TTC549 (cell line): ENCODE measurements around the gene STRBP.

Source experiments
- FAIRE-seq: peaks from 2 replicates; lab custom pipeline; 2012; peaks lifted over from hg19 to GRCh38; lab: Jason Lieb, UNC

The STRBP gene

GRCh38 chr9:123096987-123097386 lies 171.4 kb downstream of the STRBP start:
- no peak for FAIRE-seq

GRCh38 chr9:123093141-123093540 lies 175.2 kb downstream of the STRBP start:
- FAIRE-seq: no peak

DNA sequence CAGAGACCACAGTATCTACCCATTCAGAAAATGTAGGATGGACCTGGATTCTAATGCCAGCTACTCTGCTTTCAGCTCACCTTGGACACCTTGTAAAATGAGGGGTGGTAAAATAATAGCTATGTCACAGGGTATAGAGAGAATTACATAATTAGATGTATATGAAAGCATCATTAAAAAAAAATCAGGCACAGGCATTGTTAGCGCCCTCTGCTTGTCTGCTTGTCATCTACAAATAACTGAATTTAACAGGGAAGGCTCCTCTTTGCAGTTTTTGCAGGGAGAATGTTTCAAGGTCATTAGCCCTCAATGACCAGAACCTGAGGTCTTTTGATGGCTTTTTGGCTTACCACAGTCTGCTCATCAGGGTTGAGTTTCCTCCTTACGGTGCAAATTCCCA lies 176.9 kb downstream of the STRBP start:
- no peak for FAIRE-seq

- FAIRE-seq: no peak
Measured at GRCh38 chr9:123090956-123091355, 177.4 kb downstream of the STRBP start.

- no peak for FAIRE-seq
Measured at GRCh38 chr9:123090198-123090896, 178.0 kb downstream of the STRBP start.

DNA sequence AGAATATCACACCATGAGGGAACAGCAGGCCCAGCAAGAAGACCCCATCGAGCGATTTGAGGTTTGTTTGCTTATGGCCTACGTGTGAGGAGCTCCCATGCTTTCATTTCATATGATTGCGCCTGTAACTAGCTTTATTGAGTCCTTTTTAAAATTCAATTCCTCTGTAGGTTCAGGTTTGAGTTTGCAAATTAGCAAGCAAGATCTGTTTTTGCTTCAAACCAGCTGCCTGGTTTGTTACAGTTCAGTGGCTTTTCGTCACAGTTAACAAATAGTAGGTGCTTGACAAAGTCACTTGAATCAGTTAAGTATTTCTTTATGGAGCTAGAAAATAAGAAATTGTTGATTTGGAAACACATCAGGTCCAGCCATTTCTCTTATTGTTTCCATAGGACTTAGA lies 178.6 kb downstream of the STRBP start:
- FAIRE-seq: no peak

DNA sequence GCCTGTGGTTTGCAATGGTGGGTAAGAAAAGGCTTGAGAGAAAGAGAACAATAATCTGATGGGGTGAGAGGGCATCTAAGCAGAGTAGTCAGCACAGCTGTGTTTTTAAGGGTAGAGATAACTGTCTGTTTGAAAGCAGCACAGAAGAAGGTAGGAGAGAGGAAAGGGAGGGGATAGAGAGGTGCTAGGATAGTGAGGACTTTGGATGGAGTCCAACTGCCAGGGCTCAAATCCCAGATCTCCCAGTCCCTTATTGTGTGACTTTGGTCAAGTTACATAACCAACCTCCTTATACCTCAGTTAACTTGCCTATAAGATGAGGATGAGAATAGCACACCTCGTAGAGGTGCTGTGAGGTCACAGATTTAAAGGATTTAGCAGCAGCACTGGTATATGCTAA lies 179.3 kb downstream of the STRBP start:
- no peak for FAIRE-seq

DNA sequence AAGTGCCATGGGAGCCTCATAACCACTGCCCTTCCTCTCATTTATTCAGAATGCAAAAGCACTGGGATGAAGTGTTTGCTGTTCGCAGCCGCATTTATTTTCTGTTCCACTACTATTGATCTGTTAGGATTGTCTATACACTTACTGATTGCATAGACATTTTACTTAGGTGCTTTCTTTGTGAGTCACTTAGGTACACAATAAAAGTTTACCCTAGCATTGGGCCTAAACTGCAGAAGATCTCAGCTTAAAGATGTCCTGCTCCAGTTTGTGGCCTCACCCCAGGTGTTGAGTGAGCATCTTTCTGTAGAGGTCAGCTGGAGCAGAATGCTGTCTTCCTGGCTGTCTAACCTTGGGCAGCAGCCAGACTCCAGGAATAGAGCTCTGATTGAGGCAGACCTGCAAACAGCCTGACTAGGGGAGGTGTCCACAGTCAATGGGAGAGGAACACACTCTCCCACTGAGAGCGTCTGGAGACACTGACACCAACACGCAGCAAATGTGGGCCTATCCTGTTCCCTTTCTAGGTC lies 181.0 kb downstream of the STRBP start:
- no peak for FAIRE-seq

DNA sequence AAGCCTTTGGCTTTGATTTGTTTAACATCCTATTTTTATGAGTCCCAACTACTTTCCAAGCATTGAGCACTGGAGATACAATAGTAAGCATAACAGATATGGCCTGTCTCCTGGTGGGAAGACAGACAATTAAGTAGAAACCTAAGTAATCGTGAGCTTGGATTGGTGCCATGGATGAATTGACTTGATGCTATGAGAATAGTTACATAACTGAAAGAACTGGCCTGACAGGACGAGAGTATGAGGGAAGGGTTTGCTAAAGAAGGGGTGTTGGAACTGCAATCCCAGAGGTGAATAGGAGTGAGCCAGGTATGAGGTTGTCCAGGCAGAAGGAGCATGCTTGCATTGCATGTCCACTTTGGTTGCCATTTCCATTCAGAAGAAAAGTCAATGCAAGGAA lies 182.5 kb downstream of the STRBP start:
- FAIRE-seq: no peak

- FAIRE-seq: no peak
Measured at GRCh38 chr9:123084256-123084655, 184.1 kb downstream of the STRBP start.

GRCh38 chr9:123083680-123084079 lies 184.7 kb downstream of the STRBP start:
- FAIRE-seq: no peak

GRCh38 chr9:123081824-123082223 lies 186.6 kb downstream of the STRBP start:
- FAIRE-seq: no peak

- no peak for FAIRE-seq
Measured at GRCh38 chr9:123080444-123080843, 187.9 kb downstream of the STRBP start.

DNA sequence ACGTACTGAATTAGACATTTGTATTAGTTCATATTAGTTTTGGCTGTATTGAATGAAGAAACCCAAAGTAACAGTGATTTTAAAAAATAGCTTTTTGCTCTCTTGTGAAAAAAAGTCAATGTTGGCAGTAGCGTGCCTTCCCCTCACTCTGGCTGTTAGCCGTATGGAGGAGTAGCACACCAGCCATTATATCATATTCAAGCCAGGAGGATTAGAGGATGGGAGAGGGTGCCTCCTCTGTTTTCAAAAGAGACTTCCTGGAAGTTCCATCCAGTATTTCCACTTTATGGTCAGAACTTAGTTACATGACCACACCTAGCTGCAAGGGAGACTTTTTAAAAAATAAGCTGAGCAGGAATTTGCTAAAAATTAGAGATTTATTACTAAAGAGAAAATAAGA lies 193.8 kb downstream of the STRBP start:
- no peak for FAIRE-seq

GRCh38 chr9:123073991-123074422 lies 194.4 kb downstream of the STRBP start:
- FAIRE-seq: no peak

GRCh38 chr9:123073441-123073840 lies 194.9 kb downstream of the STRBP start:
- no peak for FAIRE-seq

- FAIRE-seq: no peak
Measured at GRCh38 chr9:123072407-123072995, 195.9 kb downstream of the STRBP start.
